Breast epithelium (tissue), 3 donors: ENCODE measurements around the gene MGP.

Experiments
- POLR2A ChIP-seq: fragments of 450-650 bp; IDR thresholded peaks from one replicate; pipeline ENCODE4 v1.6.1; 2016; ENCODE audit warnings: antibody characterized with exemption, mild to moderate bottlenecking, moderate library complexity
- TF ChIP-seq, protein P1 (sequence below), 3 donors: fragments of 450-650 bp; IDR thresholded peaks; one replicate each; pipeline ENCODE4 v1.5.1; 2016 to 2017; ENCODE audit warnings: antibody characterized with exemption in 3 of 3, mild to moderate bottlenecking in 3 of 3, moderate library complexity in 3 of 3

DNA sequence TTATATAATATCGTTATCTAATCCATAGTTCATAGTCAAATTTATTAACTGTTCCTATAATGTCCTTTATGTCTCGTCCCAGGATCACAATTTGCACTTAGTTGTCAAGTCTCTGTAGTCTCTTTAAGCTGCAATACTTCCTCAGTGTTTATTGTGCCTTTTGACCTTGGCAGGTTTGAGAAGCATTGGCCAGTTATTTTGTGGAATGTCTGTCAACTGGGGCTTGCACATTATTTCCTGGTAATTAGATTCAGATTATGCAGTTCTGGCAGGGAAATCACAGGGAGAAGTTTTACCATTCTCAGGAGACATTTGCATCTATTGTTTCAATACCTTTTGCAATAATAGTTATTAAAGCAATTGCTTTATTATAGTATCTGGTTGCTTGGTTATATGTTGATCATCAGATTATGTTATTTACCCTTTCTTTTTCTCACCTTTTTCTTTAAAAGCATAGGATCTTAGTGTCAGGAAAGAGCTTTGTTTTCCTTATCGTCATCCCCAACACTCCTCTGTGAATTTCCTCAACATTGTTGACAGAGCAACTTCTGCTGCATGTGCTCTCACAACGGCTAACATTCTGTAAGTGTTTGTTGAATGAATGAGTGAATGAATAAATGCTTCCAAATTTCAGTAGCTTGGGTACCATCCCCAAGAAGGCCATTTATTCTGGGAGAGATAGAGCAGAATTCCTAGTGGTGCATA lies 38.6 kb downstream of the MGP start:
- TF ChIP-seq, protein P1, sequence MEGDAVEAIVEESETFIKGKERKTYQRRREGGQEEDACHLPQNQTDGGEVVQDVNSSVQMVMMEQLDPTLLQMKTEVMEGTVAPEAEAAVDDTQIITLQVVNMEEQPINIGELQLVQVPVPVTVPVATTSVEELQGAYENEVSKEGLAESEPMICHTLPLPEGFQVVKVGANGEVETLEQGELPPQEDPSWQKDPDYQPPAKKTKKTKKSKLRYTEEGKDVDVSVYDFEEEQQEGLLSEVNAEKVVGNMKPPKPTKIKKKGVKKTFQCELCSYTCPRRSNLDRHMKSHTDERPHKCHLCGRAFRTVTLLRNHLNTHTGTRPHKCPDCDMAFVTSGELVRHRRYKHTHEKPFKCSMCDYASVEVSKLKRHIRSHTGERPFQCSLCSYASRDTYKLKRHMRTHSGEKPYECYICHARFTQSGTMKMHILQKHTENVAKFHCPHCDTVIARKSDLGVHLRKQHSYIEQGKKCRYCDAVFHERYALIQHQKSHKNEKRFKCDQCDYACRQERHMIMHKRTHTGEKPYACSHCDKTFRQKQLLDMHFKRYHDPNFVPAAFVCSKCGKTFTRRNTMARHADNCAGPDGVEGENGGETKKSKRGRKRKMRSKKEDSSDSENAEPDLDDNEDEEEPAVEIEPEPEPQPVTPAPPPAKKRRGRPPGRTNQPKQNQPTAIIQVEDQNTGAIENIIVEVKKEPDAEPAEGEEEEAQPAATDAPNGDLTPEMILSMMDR (IDR thresholded peaks at IDR 0.05): no peak
- no peak for TF ChIP-seq POLR2A
